ENCODE data around the gene LOXL4. TPM values are rescaled to one million over a fixed set of nuclear protein-coding genes. Genes with fewer than 3 reads are reported as not detected.

Gene LOXL4
- total RNA-seq, 1 experiment from 2014 or later, result 0.13 TPM

DNA sequence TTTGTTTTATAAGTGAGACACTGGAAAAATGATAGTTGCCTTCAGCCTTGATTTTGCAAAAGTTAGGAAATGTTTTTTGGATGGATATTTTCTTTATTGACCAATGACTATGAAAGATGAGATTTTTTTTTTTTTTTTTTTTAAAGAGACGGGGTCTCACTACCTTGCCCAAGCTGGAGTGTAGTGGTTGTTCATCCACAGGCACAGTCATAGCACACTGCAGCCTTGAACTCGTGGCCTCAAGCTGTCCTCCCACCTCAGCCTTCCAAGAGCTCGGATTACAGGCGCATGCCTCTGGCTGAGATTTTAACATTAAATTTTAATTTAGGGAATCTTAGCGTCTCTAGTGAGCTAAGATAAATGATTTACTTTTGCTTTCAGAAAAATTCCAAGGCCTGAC, 66.2 kb downstream of the LOXL4 start:
- Histone ChIP-seq H2AK5ac (ENCODE audit: insufficient read length, low read length) (no peak overlapping the region), H4K8ac (replicated peaks; ENCODE audit: insufficient read length, low read depth, low read length) (no peak overlapping the region), H3K56ac (ENCODE audit: insufficient read length, low read depth, low read length) (no peak overlapping the region), H4K91ac (ENCODE audit: insufficient read length, low read depth, low read length) (no peak overlapping the region), H2BK12ac (ENCODE audit: insufficient read length, low read depth, low read length) (no peak overlapping the region), H3K4me2 (ENCODE audit: insufficient read depth, insufficient read length, low read length) (no peak overlapping the region), H3K79me2 (ENCODE audit: insufficient read depth, low read length) (no peaks in the 10 kb centered on the region), H2BK5ac (ENCODE audit: insufficient read length, low read length) (no peak overlapping the region), H3K9me3 (ENCODE audit: control insufficient read depth, low read depth, low read length) (no peaks in the 10 kb centered on the region), H4K5ac (ENCODE audit: insufficient read length, low read depth, low read length) (no peak overlapping the region), H3K23me2 (ENCODE audit: insufficient read length, low read depth, low read length, poor library complexity, severe bottlenecking) (no peaks in the 10 kb centered on the region), H2BK20ac (ENCODE audit: low read depth, low read length, poor library complexity, severe bottlenecking) (no peak overlapping the region), H2AFZ (ENCODE audit: low read length) (no peak overlapping the region), H3K14ac (ENCODE audit: insufficient read depth, low read length) (no peak overlapping the region), H4K20me1 (ENCODE audit: control insufficient read depth, insufficient read depth, insufficient read length) (no peaks in the 10 kb centered on the region), H3K23ac (ENCODE audit: insufficient read length, low read depth, low read length) (no peak overlapping the region), H3K4ac (ENCODE audit: low read depth, low read length) (no peak overlapping the region), H2BK15ac (ENCODE audit: low read depth, low read length) (no peak overlapping the region), H3T11ph (ENCODE audit: low read length) (no peak overlapping the region), H3K79me1 (ENCODE audit: insufficient read depth, low read depth, low read length, poor library complexity, severe bottlenecking) (no peaks in the 10 kb centered on the region), H3K27me3 (ENCODE audit: insufficient read depth, low read length) (no peaks in the 10 kb centered on the region), H3K9ac (ENCODE audit: extremely low read depth, insufficient read length, low read length) (no peak overlapping the region), H3K4me1 (ENCODE audit: insufficient read depth, low read length) (no peaks in the 10 kb centered on the region), H2BK120ac (ENCODE audit: low read depth, low read length, poor library complexity, severe bottlenecking) (no peak overlapping the region), H3K27ac (ENCODE audit: insufficient read length, low read depth, low read length) (no peak overlapping the region), H3K18ac (ENCODE audit: insufficient read length, low read depth, low read length) (no peak overlapping the region)
- H3K36me3 Mint-ChIP-seq (ENCODE audit: insufficient read depth in 1 of 3, low read depth in 3 of 3), result no peaks in the 10 kb centered on the region
- H3K27ac Mint-ChIP-seq, result no peak overlapping the region
- H3K4me3 Mint-ChIP-seq, result no peak overlapping the region
- H3K27me3 Mint-ChIP-seq (ENCODE audit: low read depth), result no peaks in the 10 kb centered on the region
- no peak for DNase-seq
- H3K4me1 Mint-ChIP-seq, result peaks cover 4 to 5% of the 10 kb centered on the region in 2 experiments
- TF ChIP-seq CTCF (conservative IDR thresholded peaks at IDR 0.05), result no peak
- no CpG with 5 or more reads among the region's 5 CpGs for WGBS (ENCODE audit: extremely low coverage, insufficient read length, low lambda C conversion rate)
- H3K9me3 Mint-ChIP-seq, result no peaks in the 10 kb centered on the region

Other genes starting within 250 kb of the LOXL4 start
- gene CRTAC1, start 237.6 kb downstream of the LOXL4 start, total RNA-seq (2021), result 0.46 and 0.48 TPM in 2 replicates
- 15.5 and 18.5 TPM in 2 replicates for gene R3HCC1L, start 133.5 kb downstream of the LOXL4 start, total RNA-seq (2021)
- 2.1 and 5.3 TPM in 2 replicates for gene PYROXD2, start 147.0 kb upstream of the LOXL4 start, total RNA-seq (2021)
- 46.8 and 47.4 TPM in 2 replicates for gene HPS1, start 178.7 kb upstream of the LOXL4 start, total RNA-seq (2021)

All from H9 (cell line).